ENCODE measurements around the gene IL11RA.

Gene IL11RA

GRCh38 chr9:34648673-34649072, 3.3 kb upstream of the IL11RA start:
- no peaks in the 10 kb centered on the region for H3K9me2 ChIP-seq (ENCODE audit: low read depth, low read length)
- H2AFZ ChIP-seq (ENCODE audit: low read length), result no peak overlapping the region
- H3K4me2 ChIP-seq (ENCODE audit: low read length), result no peak overlapping the region
- no peaks in the 10 kb centered on the region for H3K79me2 ChIP-seq (ENCODE audit: insufficient read depth, low read length)
- H3F3A ChIP-seq (ENCODE audit: insufficient read depth, low read length), result no peaks in the 10 kb centered on the region
- no peak for TF ChIP-seq CTCF (IDR thresholded peaks at IDR 0.05; ENCODE audit: low read length)
- TF ChIP-seq EZH2 (IDR thresholded peaks at IDR 0.05; ENCODE audit: borderline replicate concordance, low read length), result no peak
- H3K4me3 ChIP-seq (ENCODE audit: low read depth, low read length, poor library complexity, severe bottlenecking), result no peak overlapping the region
- peaks cover 29% of the 10 kb centered on the region for H3K4me1 ChIP-seq (ENCODE audit: insufficient read depth, low read length, severe bottlenecking)
- H3K9me3 ChIP-seq (ENCODE audit: low read length), result no peaks in the 10 kb centered on the region
- H3K27ac ChIP-seq (ENCODE audit: low read depth, low read length, poor library complexity, severe bottlenecking), result no peak overlapping the region
- no peak overlapping the region for H3K9ac ChIP-seq (ENCODE audit: low read length)
- no peaks in the 10 kb centered on the region for H3K27me3 ChIP-seq (ENCODE audit: insufficient read depth, low read length)
- H3K36me3 ChIP-seq (ENCODE audit: insufficient read depth, low read length), result peaks cover 35% of the 10 kb centered on the region
- H4K20me1 ChIP-seq (ENCODE audit: insufficient read depth, low read length), result no peaks in the 10 kb centered on the region

- no peak for TF ChIP-seq EZH2 (IDR thresholded peaks at IDR 0.05; ENCODE audit: borderline replicate concordance, low read length)
- no peak for TF ChIP-seq CTCF (IDR thresholded peaks at IDR 0.05; ENCODE audit: low read length)
- H3K4me1 ChIP-seq (ENCODE audit: insufficient read depth, low read length, severe bottlenecking), result peaks cover 29% of the 10 kb centered on the region
- no peaks in the 10 kb centered on the region for H4K20me1 ChIP-seq (ENCODE audit: insufficient read depth, low read length)
- H3K27me3 ChIP-seq (ENCODE audit: insufficient read depth, low read length), result no peaks in the 10 kb centered on the region
- H3K9me2 ChIP-seq (ENCODE audit: low read depth, low read length), result no peaks in the 10 kb centered on the region
- no peak overlapping the region for H3K9ac ChIP-seq (ENCODE audit: low read length)
- no peak overlapping the region for H3K4me2 ChIP-seq (ENCODE audit: low read length)
- H3K36me3 ChIP-seq (ENCODE audit: insufficient read depth, low read length), result peaks cover 35% of the 10 kb centered on the region
- H3K4me3 ChIP-seq (ENCODE audit: low read depth, low read length, poor library complexity, severe bottlenecking), result no peak overlapping the region
- H2AFZ ChIP-seq (ENCODE audit: low read length), result no peak overlapping the region
- no peaks in the 10 kb centered on the region for H3F3A ChIP-seq (ENCODE audit: insufficient read depth, low read length)
- H3K79me2 ChIP-seq (ENCODE audit: insufficient read depth, low read length), result no peaks in the 10 kb centered on the region
- no peak overlapping the region for H3K27ac ChIP-seq (ENCODE audit: low read depth, low read length, poor library complexity, severe bottlenecking)
- H3K9me3 ChIP-seq (ENCODE audit: low read length), result no peaks in the 10 kb centered on the region
Measured at GRCh38 chr9:34650816-34651215, 1.2 kb upstream of the IL11RA start.

GRCh38 chr9:34651321-34651720, 664 bp upstream of the IL11RA start:
- no peak overlapping the region for H3K27ac ChIP-seq (ENCODE audit: low read depth, low read length, poor library complexity, severe bottlenecking)
- no peaks in the 10 kb centered on the region for H3K79me2 ChIP-seq (ENCODE audit: insufficient read depth, low read length)
- peaks cover 35% of the 10 kb centered on the region for H3K36me3 ChIP-seq (ENCODE audit: insufficient read depth, low read length)
- no peaks in the 10 kb centered on the region for H4K20me1 ChIP-seq (ENCODE audit: insufficient read depth, low read length)
- peaks cover 25% of the 10 kb centered on the region for H3K4me1 ChIP-seq (ENCODE audit: insufficient read depth, low read length, severe bottlenecking)
- H3F3A ChIP-seq (ENCODE audit: insufficient read depth, low read length), result no peaks in the 10 kb centered on the region
- H3K9ac ChIP-seq (ENCODE audit: low read length), result no peak overlapping the region
- no peaks in the 10 kb centered on the region for H3K9me3 ChIP-seq (ENCODE audit: low read length)
- no peak for TF ChIP-seq EZH2 (IDR thresholded peaks at IDR 0.05; ENCODE audit: borderline replicate concordance, low read length)
- TF ChIP-seq CTCF (IDR thresholded peaks at IDR 0.05; ENCODE audit: low read length), result no peak
- peak overlapping the region; percentile 46; the same call in 1 of the 2 replicates for H3K4me2 ChIP-seq (ENCODE audit: low read length)
- no peak overlapping the region for H3K4me3 ChIP-seq (ENCODE audit: low read depth, low read length, poor library complexity, severe bottlenecking)
- H2AFZ ChIP-seq (ENCODE audit: low read length), result no peak overlapping the region
- no peaks in the 10 kb centered on the region; the same call in 1 of the 2 replicates for H3K27me3 ChIP-seq (ENCODE audit: insufficient read depth, low read length)
- no peaks in the 10 kb centered on the region for H3K9me2 ChIP-seq (ENCODE audit: low read depth, low read length)

All from OCI-LY1 (cell line).